ENCODE results near the gene SLC35E3. TPM values are rescaled to one million over a fixed set of nuclear protein-coding genes. Genes with fewer than 3 reads are reported as not detected.

Gene SLC35E3
- total RNA-seq, 1 experiment from 2014 or later = 4.9 TPM

- Histone ChIP-seq H3K79me2 (ENCODE audit: insufficient read depth, low read length) (no peaks in the 10 kb centered on the region), H3K36me3 (ENCODE audit: control insufficient read depth in 1 of 2, insufficient read depth in 2 of 2, low read length in 2 of 2) (no peaks in the 10 kb centered on the region), H4K20me1 (ENCODE audit: insufficient read depth) (no peaks in the 10 kb centered on the region), H3K9me2 (ENCODE audit: insufficient read depth) (no peaks in the 10 kb centered on the region), H3K27ac (ENCODE audit: low read depth, low read length) (no peak overlapping the region), H3K4me2 (ENCODE audit: low read length) (no peak overlapping the region), H3K27me3 (ENCODE audit: insufficient read depth, low read length) (no peaks in the 10 kb centered on the region), H3K9ac (ENCODE audit: low read length) (no peak overlapping the region), H3K4me3 (replicated peaks in 1 of 2; ENCODE audit: low read depth in 1 of 2, low read length in 2 of 2) (no peak overlapping the region), H2AFZ (ENCODE audit: low read depth, low read length, poor library complexity, severe bottlenecking) (no peak overlapping the region), H3K9me3 (ENCODE audit: control insufficient read depth in 1 of 2, insufficient read depth in 1 of 2, low read depth in 1 of 2, low read length in 2 of 2) (no peaks in the 10 kb centered on the region), H3K4me1 (ENCODE audit: control insufficient read depth in 1 of 2, insufficient read depth in 2 of 2, low read length in 2 of 2) (peaks cover 8 to 35% of the 10 kb centered on the region in 2 experiments)
- no peak for TF ChIP-seq POLR2AphosphoS5 (IDR thresholded peaks at IDR 0.05; ENCODE audit: low read depth, low read length)
- TF ChIP-seq CEBPB (IDR thresholded peaks at IDR 0.05; ENCODE audit: low read depth) = no peak
- DNase-seq (ENCODE audit: low read depth, low spot score) = no peak
- no TSS peak for BruUV-seq (replicated peaks)
- ChIA-PET RAD21 (ENCODE audit: low non-redundant PET in 1 of 2, low total read pairs in 2 of 2, uncharacterized antibody in 2 of 2, unreplicated experiment in 2 of 2) (no interaction called here), POLR2A (no interaction called here), CTCF (no interaction called here)
- intact Hi-C loops (cut with micrococcal nuclease) = no loop called here
- no peak for ATAC-seq
Measured at GRCh38 chr12:68790081-68790951, 44.3 kb downstream of the SLC35E3 start.

GRCh38 chr12:68790952-68791234, 44.9 kb downstream of the SLC35E3 start:
- Histone ChIP-seq H3K4me1 (ENCODE audit: control insufficient read depth in 1 of 2, insufficient read depth in 2 of 2, low read length in 2 of 2) (peaks cover 8 to 35% of the 10 kb centered on the region in 2 experiments), H3K27me3 (ENCODE audit: insufficient read depth, low read length) (no peaks in the 10 kb centered on the region), H3K9me3 (ENCODE audit: control insufficient read depth in 1 of 2, insufficient read depth in 1 of 2, low read depth in 1 of 2, low read length in 2 of 2) (no peaks in the 10 kb centered on the region), H4K20me1 (ENCODE audit: insufficient read depth) (no peaks in the 10 kb centered on the region), H3K9me2 (ENCODE audit: insufficient read depth) (no peaks in the 10 kb centered on the region), H3K9ac (ENCODE audit: low read length) (no peak overlapping the region), H3K36me3 (ENCODE audit: control insufficient read depth in 1 of 2, insufficient read depth in 2 of 2, low read length in 2 of 2) (no peaks in the 10 kb centered on the region), H3K27ac (ENCODE audit: low read depth, low read length) (no peak overlapping the region), H3K4me2 (ENCODE audit: low read length) (no peak overlapping the region), H3K79me2 (ENCODE audit: insufficient read depth, low read length) (no peaks in the 10 kb centered on the region), H3K4me3 (replicated peaks in 1 of 2; ENCODE audit: low read depth in 1 of 2, low read length in 2 of 2) (no peak overlapping the region), H2AFZ (ENCODE audit: low read depth, low read length, poor library complexity, severe bottlenecking) (no peak overlapping the region)
- DNase-seq (ENCODE audit: low read depth, low spot score) = no peak
- ChIA-PET POLR2A (no interaction called here), RAD21 (ENCODE audit: low non-redundant PET in 1 of 2, low total read pairs in 2 of 2, uncharacterized antibody in 2 of 2, unreplicated experiment in 2 of 2) (no interaction called here), CTCF (no interaction called here)
- TF ChIP-seq EZH2phosphoT487 (IDR thresholded peaks at IDR 0.05; ENCODE audit: borderline replicate concordance) = no peak
- no peak for TF ChIP-seq JUND (IDR thresholded peaks at IDR 0.05)
- TF ChIP-seq, protein P1, sequence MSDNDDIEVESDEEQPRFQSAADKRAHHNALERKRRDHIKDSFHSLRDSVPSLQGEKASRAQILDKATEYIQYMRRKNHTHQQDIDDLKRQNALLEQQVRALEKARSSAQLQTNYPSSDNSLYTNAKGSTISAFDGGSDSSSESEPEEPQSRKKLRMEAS (IDR thresholded peaks at IDR 0.05) = no peak
- no peak for TF ChIP-seq ZFX (IDR thresholded peaks at IDR 0.05)
- no peak for TF ChIP-seq EZH2 (IDR thresholded peaks at IDR 0.05)
- TF ChIP-seq RAD21 (IDR thresholded peaks at IDR 0.05; ENCODE audit: low read depth) = no peak
- no peak for TF ChIP-seq CEBPB (IDR thresholded peaks at IDR 0.05; ENCODE audit: low read depth)
- TF ChIP-seq SRF (IDR thresholded peaks at IDR 0.05; ENCODE audit: low read depth) = no peak
- TF ChIP-seq, protein P2, sequence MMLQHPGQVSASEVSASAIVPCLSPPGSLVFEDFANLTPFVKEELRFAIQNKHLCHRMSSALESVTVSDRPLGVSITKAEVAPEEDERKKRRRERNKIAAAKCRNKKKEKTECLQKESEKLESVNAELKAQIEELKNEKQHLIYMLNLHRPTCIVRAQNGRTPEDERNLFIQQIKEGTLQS (IDR thresholded peaks at IDR 0.05) = no peak
- ATAC-seq = no peak
- intact Hi-C loops (cut with micrococcal nuclease) = no loop called here
- no TSS peak for BruUV-seq (replicated peaks)

Data from HCT116 (cell line).